ENCODE data around the gene MOB3C.

MOB3C gene

DNA sequence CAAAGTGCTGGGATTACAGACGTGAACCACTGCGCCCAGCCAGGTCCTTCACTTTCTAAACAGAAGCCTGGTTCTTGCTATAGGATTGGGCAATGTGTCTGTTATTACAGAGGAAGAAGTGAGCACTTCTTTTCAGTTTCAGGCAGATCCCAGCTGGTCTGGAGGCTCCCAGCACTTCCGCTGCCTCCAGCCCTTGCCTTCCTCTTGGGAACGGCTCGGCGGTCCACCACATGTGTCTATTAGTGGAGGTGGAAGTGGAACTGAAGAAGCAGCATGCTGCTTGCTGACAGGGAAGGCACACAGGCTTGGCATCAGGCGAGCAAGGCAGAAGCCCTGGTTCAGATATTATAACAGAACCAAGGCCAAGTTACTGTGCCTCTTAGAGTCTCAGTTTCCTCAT lies 29.5 kb downstream of the MOB3C start:
- POLR2A ChIA-PET: no interaction called here
- TF ChIP-seq, protein P1, sequence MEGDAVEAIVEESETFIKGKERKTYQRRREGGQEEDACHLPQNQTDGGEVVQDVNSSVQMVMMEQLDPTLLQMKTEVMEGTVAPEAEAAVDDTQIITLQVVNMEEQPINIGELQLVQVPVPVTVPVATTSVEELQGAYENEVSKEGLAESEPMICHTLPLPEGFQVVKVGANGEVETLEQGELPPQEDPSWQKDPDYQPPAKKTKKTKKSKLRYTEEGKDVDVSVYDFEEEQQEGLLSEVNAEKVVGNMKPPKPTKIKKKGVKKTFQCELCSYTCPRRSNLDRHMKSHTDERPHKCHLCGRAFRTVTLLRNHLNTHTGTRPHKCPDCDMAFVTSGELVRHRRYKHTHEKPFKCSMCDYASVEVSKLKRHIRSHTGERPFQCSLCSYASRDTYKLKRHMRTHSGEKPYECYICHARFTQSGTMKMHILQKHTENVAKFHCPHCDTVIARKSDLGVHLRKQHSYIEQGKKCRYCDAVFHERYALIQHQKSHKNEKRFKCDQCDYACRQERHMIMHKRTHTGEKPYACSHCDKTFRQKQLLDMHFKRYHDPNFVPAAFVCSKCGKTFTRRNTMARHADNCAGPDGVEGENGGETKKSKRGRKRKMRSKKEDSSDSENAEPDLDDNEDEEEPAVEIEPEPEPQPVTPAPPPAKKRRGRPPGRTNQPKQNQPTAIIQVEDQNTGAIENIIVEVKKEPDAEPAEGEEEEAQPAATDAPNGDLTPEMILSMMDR (IDR thresholded peaks at IDR 0.05; ENCODE audit: control extremely low read depth, extremely low read depth, low read depth, missing control alignments): no peak
- no peak for DNase-seq (ENCODE audit: extremely low spot score)

DNA sequence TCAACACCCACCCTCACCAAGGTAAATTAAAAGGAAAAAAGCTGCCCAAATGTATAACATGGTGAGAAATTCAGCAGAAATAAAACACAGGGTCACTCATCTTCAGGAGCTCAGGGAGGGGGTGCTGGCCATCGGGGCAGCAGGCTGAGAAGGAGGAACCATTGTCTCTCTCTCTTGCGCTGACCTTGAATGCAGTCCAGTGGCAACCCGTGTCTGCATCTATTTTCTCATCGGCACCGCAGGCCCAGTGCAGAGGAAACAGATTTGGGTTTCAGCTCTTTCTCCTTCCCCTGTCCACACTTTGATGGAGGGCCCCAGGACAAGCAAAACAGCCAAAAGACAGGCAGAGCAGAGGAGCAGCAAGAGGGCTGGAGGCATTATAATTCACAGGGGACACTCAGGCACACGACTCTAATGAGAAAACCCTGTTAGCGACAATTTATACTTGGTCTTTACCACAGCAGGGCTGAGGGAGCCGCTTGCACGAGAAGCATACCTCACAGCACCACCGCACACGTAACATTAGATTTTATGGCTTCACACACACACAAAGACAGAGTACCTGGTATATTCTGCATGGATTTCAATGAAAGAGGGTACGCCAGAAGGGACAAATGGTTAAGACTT lies 31.2 kb downstream of the MOB3C start:
- POLR2A ChIA-PET: no interaction called here
- TF ChIP-seq, protein P1 (IDR thresholded peaks at IDR 0.05; ENCODE audit: control extremely low read depth, extremely low read depth, low read depth, missing control alignments): no peak
- DNase-seq (ENCODE audit: extremely low spot score): no peak
- CTCF ChIA-PET: interaction anchor here (1.0 to 1.4 kb wide), 3 partner anchors 15 to 19 kb away, joined by 3 to 4 read pairs (median 3); no protein-coding TSS in a partner anchor

More for the DNA sequence above, 29.5 kb downstream of the MOB3C start:
- CTCF ChIA-PET: no interaction called here

DNA sequence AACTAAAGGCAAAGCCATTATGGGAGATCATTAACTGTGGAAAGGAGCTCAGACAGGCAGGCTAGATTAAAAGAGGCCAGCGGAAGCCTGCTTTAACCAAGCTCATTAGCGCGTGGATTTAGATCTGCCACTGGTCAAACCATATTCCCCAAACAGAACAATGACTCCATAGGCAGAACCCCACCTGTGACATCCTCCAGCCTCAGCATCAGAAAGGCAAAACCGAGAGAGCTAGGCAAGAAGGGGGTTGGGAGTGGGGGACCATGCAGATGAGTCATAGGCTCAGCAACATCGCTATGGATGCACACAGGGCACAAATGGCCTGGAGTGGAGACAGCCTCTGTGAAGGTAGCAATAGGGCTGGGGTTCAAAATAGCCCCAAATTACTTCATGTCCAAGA lies 33.1 kb downstream of the MOB3C start:
- TF ChIP-seq, protein P1 (IDR thresholded peaks at IDR 0.05; ENCODE audit: control extremely low read depth, extremely low read depth, low read depth, missing control alignments): no peak
- POLR2A ChIA-PET: no interaction called here
- no peak for DNase-seq (ENCODE audit: extremely low spot score)
- CTCF ChIA-PET: interaction anchor here (1.3 to 1.6 kb wide), 3 partner anchors 10 to 143 kb away, joined by 3 to 4 read pairs (median 4); no protein-coding TSS in a partner anchor

DNA sequence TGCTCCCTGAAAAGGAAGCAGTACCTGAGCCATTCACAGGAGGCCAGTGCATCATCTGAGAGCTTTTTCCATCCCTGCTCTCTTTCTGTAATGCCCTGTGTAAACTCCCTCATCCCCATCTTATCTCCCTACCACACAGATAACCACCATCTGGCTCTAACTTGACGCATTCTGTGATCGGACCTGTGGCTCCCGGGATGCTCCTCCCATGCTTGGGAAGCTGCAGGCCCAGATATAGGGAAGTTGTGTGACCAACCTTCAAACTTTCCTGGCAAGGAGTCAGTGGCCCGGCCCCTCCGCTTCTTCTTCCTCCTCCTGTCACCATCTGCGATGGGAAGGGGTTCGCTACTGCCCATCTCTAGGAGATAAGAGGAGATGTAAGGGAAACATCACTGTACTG lies 33.6 kb downstream of the MOB3C start:
- ChIA-PET CTCF (interaction anchor here (1.3 to 1.6 kb wide), 3 partner anchors 11 to 143 kb away, joined by 3 to 4 read pairs (median 4); no protein-coding TSS in a partner anchor), POLR2A (no interaction called here)
- no peak for DNase-seq (ENCODE audit: extremely low spot score)
- TF ChIP-seq, protein P1 (IDR thresholded peaks at IDR 0.05; ENCODE audit: control extremely low read depth, extremely low read depth, low read depth, missing control alignments): no peak

DNA sequence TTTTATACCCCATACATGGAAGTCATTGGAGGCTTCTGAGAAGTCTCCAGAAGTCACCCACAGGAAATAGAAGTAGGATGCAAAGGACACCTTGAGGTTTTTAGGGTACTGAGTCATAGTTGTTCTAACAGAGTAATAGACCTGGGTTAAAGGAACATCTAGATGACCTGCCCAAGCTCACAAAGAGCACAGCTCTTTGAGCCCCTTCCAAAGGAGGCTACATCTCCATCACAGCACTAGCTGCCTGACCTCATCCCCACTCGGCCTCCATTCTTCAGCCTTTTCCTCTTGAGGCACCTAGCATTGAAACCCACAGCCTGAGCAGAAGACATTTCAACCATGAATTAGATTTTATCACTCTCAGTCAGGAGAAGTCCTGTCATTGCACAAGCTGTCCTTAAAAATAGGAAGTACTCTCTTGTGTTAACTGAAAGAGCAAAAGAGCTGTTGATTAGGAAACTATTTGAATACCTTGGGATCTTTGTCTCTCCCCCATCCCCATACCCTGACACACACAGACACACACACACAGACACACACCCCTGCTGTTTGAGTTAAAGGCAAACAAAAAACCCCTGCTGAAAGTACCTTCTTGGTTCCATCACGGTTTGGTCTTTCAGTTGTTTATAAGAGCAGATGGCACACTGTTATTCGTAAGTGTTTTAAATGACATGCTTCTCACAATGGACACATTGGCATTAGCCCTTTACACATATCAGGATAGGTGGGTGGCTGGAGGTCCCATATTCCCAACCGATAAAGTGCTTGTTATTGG lies 34.7 kb downstream of the MOB3C start:
- DNase-seq (ENCODE audit: extremely low spot score): no peak
- TF ChIP-seq, protein P1 (IDR thresholded peaks at IDR 0.05; ENCODE audit: control extremely low read depth, extremely low read depth, low read depth, missing control alignments): no peak
- CTCF ChIA-PET: interaction anchor here (1.9 kb wide), 1 partner anchor 8 kb away, joined by 7 read pairs; no protein-coding TSS in a partner anchor
- POLR2A ChIA-PET: no interaction called here

DNA sequence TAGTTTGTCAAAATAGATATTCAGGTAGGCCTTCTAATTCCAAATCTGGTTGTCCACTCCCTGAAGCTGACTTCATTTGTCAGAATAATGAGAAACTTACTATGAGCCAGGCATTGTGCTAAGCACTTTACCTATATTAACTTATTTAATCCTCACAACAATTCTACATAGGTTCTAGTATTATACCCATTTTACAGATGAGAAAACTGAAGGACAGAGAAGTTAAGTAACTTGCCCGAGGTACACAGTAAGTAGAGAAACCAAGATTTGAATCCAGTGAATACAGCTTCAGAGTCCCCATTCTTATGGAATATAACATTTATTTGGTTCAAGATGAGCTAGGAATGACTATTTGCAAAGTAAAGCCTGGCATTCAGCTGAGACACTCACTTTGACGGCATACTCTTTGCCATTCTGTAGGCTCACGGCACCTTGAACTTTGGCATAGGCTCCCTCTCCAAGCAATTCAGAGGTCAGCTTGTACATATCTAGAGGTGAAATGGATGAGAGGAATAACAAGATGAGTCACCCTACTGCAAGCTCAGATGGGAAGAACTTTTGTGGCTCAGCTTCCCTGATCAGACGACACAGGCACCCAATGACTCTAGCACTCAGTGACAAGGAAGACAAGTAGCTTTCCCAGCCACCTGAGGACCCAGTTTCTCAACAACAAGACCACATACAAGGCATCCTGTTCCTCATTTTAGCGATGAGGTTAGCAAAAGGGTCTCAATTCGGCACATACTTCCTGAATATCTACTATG lies 36.3 kb downstream of the MOB3C start:
- TF ChIP-seq, protein P1 (IDR thresholded peaks at IDR 0.05; ENCODE audit: control extremely low read depth, extremely low read depth, low read depth, missing control alignments): no peak
- no peak for DNase-seq (ENCODE audit: extremely low spot score)
- POLR2A ChIA-PET: no interaction called here
- CTCF ChIA-PET: interaction anchor here (1.1 to 1.9 kb wide), 4 partner anchors 10 to 33 kb away, joined by 3 to 7 read pairs (median 4); partner anchors contain the start of gene MKNK1
